Measurements from ENCODE around the gene TALDO1.
A peak's percentile ranks its signal among the peaks of the same experiment; 100 is the strongest.
"Not testable (repeated sequence)": the region's sequence is repeated elsewhere in the genome, so short reads cannot be mapped to it uniquely, and the experiment has no call there.

Gene TALDO1

GRCh38 chr11:737899-738298, 9.4 kb upstream of the TALDO1 start:
- not testable (repeated sequence) for DNase-seq

- no peak for DNase-seq
These were observed 5.1 kb upstream of the TALDO1 start for GRCh38 chr11:742156-742546.

GRCh38 chr11:742571-743201, 4.6 kb upstream of the TALDO1 start:
- DNase-seq = no peak

GRCh38 chr11:745428-745827, 1.8 kb upstream of the TALDO1 start:
- no peak for DNase-seq

GRCh38 chr11:746289-747157, 741 bp upstream of the TALDO1 start:
- DNase-seq = peak; percentile 70

- no peak for DNase-seq
These were observed 719 bp downstream of the TALDO1 start for GRCh38 chr11:748007-748359.

- no peak for DNase-seq
These were observed 2.5 kb downstream of the TALDO1 start for GRCh38 chr11:749731-750130.

GRCh38 chr11:760236-760635, 13.0 kb downstream of the TALDO1 start:
- no peak for DNase-seq

- DNase-seq = no peak
These were observed 14.4 kb downstream of the TALDO1 start for GRCh38 chr11:761526-762108.

- DNase-seq = no peak
These were observed 15.3 kb downstream of the TALDO1 start for GRCh38 chr11:762421-763072.

GRCh38 chr11:763073-763463, 15.8 kb downstream of the TALDO1 start:
- no peak for DNase-seq

- no peak for DNase-seq
These were observed 16.5 kb downstream of the TALDO1 start for GRCh38 chr11:763549-764321.

GRCh38 chr11:764322-765024, 17.2 kb downstream of the TALDO1 start:
- no peak for DNase-seq

GRCh38 chr11:765025-765801, 17.9 kb downstream of the TALDO1 start:
- DNase-seq = no peak

- DNase-seq = no peak
These were observed 18.5 kb downstream of the TALDO1 start for GRCh38 chr11:765802-766091.

GRCh38 chr11:766106-766935, 19.1 kb downstream of the TALDO1 start:
- DNase-seq = no peak

GRCh38 chr11:766936-767210, 19.6 kb downstream of the TALDO1 start:
- no peak for DNase-seq

- no peak for DNase-seq
These were observed 20.0 kb downstream of the TALDO1 start for GRCh38 chr11:767238-767637.

GRCh38 chr11:769887-770641, 22.8 kb downstream of the TALDO1 start:
- no peak for DNase-seq

Data from NCI-H2227 treated with DMSO at 0.1 percent for 48 hours (cell line).